Adrenal gland (tissue), 12 donors: ENCODE data around the gene PARVB. TPM values are rescaled to one million over a fixed set of nuclear protein-coding genes. Genes with fewer than 3 reads are reported as not detected.

ENCODE experiments used
- DNase-seq, 7 donors: peaks; one replicate each; pipeline ENCODE4 v3.0.0-alpha.2; 2019 to 2020
- H3K27ac ChIP-seq, 5 donors: fragments of 200-600 bp; sonication (generic) in 4 of 5; 1 replicate in 3 of 5; 2 replicates in 2 of 5; pipeline versions ENCODE4 v1.5.1 to v1.8.0; 2016 to 2020; ENCODE audit warnings: mild to moderate bottlenecking in 1 of 5
- H3K27me3 ChIP-seq: fragments of 200-600 bp; 2 replicates; pipeline ENCODE4 v1.8.0; 2021
- H3K36me3 ChIP-seq, 2 donors: fragments of 200-600 bp; replicated peaks in 1 of 2; 1 replicate in 1 of 2; 2 replicates in 1 of 2; pipeline versions ENCODE4 v1.5.1 to v1.8.0; 2018 to 2022
- H3K4me1 ChIP-seq, 2 donors: fragments of 200-600 bp; replicated peaks in 1 of 2; 1 replicate in 1 of 2; 2 replicates in 1 of 2; pipeline versions ENCODE4 v1.5.1 to v1.8.0; 2018 to 2021
- H3K4me3 ChIP-seq, 4 donors: fragments of 200-600 bp; sonication (generic) in 3 of 4; one replicate each; pipeline ENCODE4 v1.5.1; 2016 to 2018
- H3K9me3 ChIP-seq, 3 donors: fragments of 200-600 bp; sonication (generic) in 1 of 3; replicated peaks in 1 of 3; 1 replicate in 2 of 3; 2 replicates in 1 of 3; pipeline versions ENCODE4 v1.5.1 to v1.8.0; 2016 to 2021
- POLR2A ChIP-seq, 2 donors: fragments of 450-650 bp; IDR thresholded peaks; one replicate each; pipeline ENCODE4 v1.6.1; 2017; ENCODE audit warnings: antibody characterized with exemption in 2 of 2, mild to moderate bottlenecking in 2 of 2, moderate library complexity in 1 of 2
- WGBS, 4 donors: extraction: QIAGEN DNeasy Blood & Tissue Kit in 2 of 4; methylation state at CpG; one replicate each; pipeline versions ENCODE4 v1.1.5 to v1.1.7; 2013 to 2017; 5-methylcytosine and 5-hydroxymethylcytosine counted together
- intact Hi-C, 2 donors: fragments of 100-400 bp; cut with DNase I; formaldehyde crosslinking; loops; one replicate each; pipeline versions ENCODE4 v1.14.1 to v1.15.0; 2022 to 2023
- polyA plus RNA-seq, 3 donors: library from polyadenylated mRNA; stranded (reverse); fragments of 200-250 nt in 2 of 3; fragments of 350-450 nt in 1 of 3; fragmentation: Illumina TruSeq in 1 of 3; extraction: RNeasy Lipid Tissue Mini Kit (QIAGEN cat#74804) in 1 of 3; gene quantifications; one replicate each; pipeline ENCODE4 v1.2.3, GENCODE V29; 2013 to 2014
- total RNA-seq, 9 donors: library from RNA; depleted of rRNA in 4 of 9; stranded (reverse); fragments of >200 nt in 4 of 9; fragments of 120-200 nt in 1 of 9; fragmentation: NEBNext Ultra II Directional in 1 of 9; extraction: Animal tissue kit (Norgen Biotek cat#: 25700) in 1 of 9; gene quantifications; one replicate each; pipeline versions ENCODE4 v1.1.0 to v1.2.4, GENCODE V29; 2013 to 2023
- TF ChIP-seq, protein P1 (sequence below), 6 experiments: fragments of 450-650 bp in 4 of 6; fragments of 200-600 bp in 2 of 6; sonication (generic) in 1 of 6; IDR thresholded peaks; 1 replicate in 5 of 6; 2 replicates in 1 of 6; pipeline versions ENCODE4 v1.5.1 to v1.8.0; 2016 to 2021; ENCODE audit warnings: antibody characterized with exemption in 6 of 6, mild to moderate bottlenecking in 2 of 6, moderate library complexity in 1 of 6
- donor health status: healthy with polysubstance abuse.
- donor health status: Bipolar disorder and iron deficiency.
- donor health status: DM: yes; HTN: yes; CAD: no.
- donor health status: DM: no; HTN: no; CAD: no.
- donor health status: DM: no; HTN: no; CAD: no.
- donor health status: DM: yes; HTN: yes; CAD: no.

PARVB gene
- total and polyA plus RNA-seq, 12 donors, result 16.9 to 77.6 (median 45.9) TPM

DNA sequence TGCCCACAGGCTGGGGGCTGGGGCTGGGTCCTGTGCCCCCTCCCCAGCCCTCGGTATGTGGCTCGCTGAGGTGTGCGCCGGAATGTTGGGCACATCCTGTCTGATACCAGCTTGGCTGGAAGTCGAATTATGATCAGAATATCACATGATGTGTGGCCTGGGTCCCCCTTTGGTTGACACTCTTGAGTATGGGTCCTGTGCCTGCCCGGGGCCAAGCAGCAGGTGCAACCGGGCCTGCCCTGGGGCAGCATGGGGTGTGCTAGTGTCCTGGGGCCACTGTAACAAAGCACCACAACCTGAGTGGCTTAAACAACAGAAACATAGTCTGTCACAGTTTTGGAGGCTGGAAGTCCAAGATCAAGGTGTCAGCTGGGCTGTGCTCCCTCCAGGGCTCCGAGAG lies 52.7 kb downstream of the PARVB start:
- no peaks in the 10 kb centered on the region for H3K36me3 ChIP-seq

DNA sequence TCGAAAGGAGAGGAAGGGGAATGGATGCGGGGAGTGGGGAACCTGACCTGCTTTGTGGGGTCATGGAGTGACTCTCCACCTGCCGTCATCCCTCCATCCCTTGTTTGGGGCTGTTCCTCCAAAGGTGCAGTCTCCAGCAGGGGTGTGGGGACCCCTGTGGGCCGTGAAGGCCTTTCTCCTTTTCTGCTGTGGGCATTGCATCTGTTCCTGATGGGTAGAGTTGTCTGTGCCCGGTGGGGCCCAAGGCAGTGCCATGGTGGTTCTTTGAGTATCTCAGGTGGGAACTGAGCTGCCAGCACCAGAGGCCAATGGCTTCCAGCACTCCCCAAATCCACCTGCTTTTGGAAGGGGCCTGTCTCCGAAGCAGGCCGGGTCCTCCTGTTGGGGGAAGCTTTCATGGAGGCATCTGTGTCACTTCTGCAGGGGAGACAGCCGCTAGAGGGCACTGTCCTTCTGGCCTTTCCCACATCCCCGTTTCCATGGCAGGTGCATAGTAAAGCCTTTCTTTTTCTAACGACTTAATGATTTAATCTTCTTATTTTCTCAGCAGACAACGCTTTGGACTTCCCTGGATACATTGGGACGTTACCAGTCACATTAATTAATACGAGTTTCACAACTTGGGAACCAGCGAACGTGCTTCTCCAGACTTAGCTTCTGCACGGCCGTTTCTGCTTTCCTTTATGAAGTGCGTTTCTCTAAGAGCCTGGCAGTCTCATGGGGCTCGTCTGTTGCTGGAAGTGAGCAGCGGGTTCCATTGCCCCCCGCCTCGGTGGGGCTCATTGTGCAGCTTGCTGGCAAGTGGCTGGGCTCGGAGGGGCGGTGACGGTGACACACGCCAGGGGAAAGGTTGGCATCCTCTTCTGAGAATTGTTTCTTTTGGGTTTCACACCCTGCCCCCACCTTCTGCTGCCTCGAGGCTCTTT lies 57.1 kb downstream of the PARVB start:
- TF ChIP-seq POLR2A (IDR thresholded peaks at IDR 0.05), result no peak
- TF ChIP-seq, protein P1, sequence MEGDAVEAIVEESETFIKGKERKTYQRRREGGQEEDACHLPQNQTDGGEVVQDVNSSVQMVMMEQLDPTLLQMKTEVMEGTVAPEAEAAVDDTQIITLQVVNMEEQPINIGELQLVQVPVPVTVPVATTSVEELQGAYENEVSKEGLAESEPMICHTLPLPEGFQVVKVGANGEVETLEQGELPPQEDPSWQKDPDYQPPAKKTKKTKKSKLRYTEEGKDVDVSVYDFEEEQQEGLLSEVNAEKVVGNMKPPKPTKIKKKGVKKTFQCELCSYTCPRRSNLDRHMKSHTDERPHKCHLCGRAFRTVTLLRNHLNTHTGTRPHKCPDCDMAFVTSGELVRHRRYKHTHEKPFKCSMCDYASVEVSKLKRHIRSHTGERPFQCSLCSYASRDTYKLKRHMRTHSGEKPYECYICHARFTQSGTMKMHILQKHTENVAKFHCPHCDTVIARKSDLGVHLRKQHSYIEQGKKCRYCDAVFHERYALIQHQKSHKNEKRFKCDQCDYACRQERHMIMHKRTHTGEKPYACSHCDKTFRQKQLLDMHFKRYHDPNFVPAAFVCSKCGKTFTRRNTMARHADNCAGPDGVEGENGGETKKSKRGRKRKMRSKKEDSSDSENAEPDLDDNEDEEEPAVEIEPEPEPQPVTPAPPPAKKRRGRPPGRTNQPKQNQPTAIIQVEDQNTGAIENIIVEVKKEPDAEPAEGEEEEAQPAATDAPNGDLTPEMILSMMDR (IDR thresholded peaks at IDR 0.05), result peak; percentile 63 to 92 (median 75)
- 46 to 54% (median 47%) methylated on average over 25 to 27 of the region's 27 CpGs for WGBS, 4 donors
- H3K4me3 ChIP-seq, result no peak overlapping the region
- peaks cover 10% of the 10 kb centered on the region in 2 donors for H3K4me1 ChIP-seq
- peak; percentile 57 to 93 (median 81) for DNase-seq
- no peaks in the 10 kb centered on the region for H3K9me3 ChIP-seq
- intact Hi-C loops, result loop anchor here (2.0 to 5.0 kb wide), 4 partner anchors 59 to 544 kb away; partner anchors contain the start of gene PARVB (in 1 of the 2)
- H3K27me3 ChIP-seq, result no peaks in the 10 kb centered on the region
- no peaks in the 10 kb centered on the region for H3K36me3 ChIP-seq
- H3K27ac ChIP-seq, result no peak overlapping the region

More for the DNA sequence above, 52.7 kb downstream of the PARVB start:
- H3K9me3 ChIP-seq, result no peaks in the 10 kb centered on the region
- H3K27ac ChIP-seq, result no peak overlapping the region
- no peaks in the 10 kb centered on the region for H3K4me1 ChIP-seq
- TF ChIP-seq POLR2A (IDR thresholded peaks at IDR 0.05), result no peak
- TF ChIP-seq, protein P1 (IDR thresholded peaks at IDR 0.05), result no peak
- 94 to 100% (median 96%) methylated on average over 1 to 8 of the region's 8 CpGs for WGBS, 4 donors
- DNase-seq, result no peak
- H3K4me3 ChIP-seq, result no peak overlapping the region
- no peaks in the 10 kb centered on the region for H3K27me3 ChIP-seq
- intact Hi-C loops, result no loop called here

DNA sequence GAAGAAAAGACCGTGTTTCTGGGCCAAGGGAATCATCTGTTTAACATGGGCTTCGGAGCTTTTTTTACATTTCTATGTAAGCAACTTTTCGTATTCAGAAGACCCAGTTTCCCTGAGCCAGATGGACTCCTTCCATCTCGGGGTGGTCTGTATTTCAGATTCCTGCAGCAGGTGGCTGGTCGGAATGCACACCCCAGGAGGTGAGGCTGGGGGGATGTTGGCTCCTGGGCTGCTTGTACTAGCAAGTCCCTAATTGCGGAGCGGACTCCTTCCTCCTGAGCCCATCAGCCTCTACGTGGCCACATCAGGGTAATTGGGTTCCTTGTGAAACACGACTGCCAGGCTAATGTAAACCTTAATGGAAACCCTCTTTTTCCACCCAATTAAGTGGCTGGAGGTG lies 58.7 kb downstream of the PARVB start:
- WGBS, 4 donors, result 91 to 96% (median 94%) methylated on average over 7 to 9 of the region's 9 CpGs
- H3K27ac ChIP-seq, result no peak overlapping the region
- no peak for DNase-seq
- H3K4me3 ChIP-seq, result no peak overlapping the region
- intact Hi-C loops, result loop anchor here (5.0 kb wide), 3 partner anchors 60 to 90 kb away; partner anchors contain the start of gene PARVB (in 1 of the 2)
- H3K4me1 ChIP-seq, result peaks cover 10 to 19% of the 10 kb centered on the region in 2 donors
- no peaks in the 10 kb centered on the region for H3K27me3 ChIP-seq
- no peaks in the 10 kb centered on the region for H3K9me3 ChIP-seq
- H3K36me3 ChIP-seq, result no peaks in the 10 kb centered on the region
- TF ChIP-seq POLR2A (IDR thresholded peaks at IDR 0.05), result no peak
- TF ChIP-seq, protein P1 (IDR thresholded peaks at IDR 0.05), result no peak

DNA sequence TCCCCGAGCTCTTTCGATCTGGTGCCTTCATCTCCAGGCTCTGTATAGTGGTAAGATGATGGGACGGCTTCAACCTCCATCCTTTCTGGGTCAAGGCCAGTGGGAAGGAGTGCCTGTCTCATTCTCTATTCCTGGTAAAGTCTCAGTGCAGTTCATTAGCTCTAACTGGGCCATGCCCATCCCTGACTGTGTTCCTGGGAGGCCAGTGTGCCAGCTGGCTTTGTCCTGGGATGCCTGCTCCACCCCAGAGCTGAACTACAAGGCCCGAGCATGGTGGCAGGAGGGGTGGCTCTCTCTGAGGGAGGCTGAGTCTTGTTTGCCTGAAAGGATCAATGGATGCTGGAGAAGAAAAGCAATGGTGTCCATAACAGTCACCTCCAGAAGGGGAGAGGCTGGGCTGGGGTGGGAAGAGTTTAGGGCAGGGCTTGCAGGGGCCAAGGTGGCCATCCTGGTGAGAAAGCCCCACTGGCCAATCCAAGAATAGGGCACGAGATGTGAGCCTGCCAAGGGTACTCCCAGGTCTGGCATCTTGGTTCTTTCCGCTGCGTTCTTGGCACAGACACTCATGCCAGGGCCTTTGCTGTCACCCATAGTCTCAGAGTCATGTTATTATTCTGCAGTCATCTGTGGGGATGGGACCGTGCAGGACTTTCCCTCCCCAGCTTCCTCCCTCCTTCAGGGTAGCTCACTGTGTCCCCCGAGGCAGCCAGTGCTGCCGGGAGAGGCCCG lies 60.1 kb downstream of the PARVB start:
- intact Hi-C loops, result loop anchor here (5.0 kb wide), 3 partner anchors 62 to 92 kb away; partner anchors contain the start of gene PARVB (in 1 of the 2)
- 93 to 95% (median 95%) methylated on average over 11 of the region's 11 CpGs for WGBS, 4 donors

More for the DNA sequence above, 60.1 kb downstream of the PARVB start:
- DNase-seq, result no peak
- no peak overlapping the region for H3K4me3 ChIP-seq
- H3K9me3 ChIP-seq, result no peaks in the 10 kb centered on the region
- H3K27ac ChIP-seq, result no peak overlapping the region
- H3K4me1 ChIP-seq, result peaks cover 10 to 25% of the 10 kb centered on the region in 2 donors
- TF ChIP-seq, protein P1 (IDR thresholded peaks at IDR 0.05), result no peak
- TF ChIP-seq POLR2A (IDR thresholded peaks at IDR 0.05), result no peak
- H3K27me3 ChIP-seq, result no peaks in the 10 kb centered on the region
- H3K36me3 ChIP-seq, result no peaks in the 10 kb centered on the region
